Mesenchymal stem cell (in vitro differentiated cells and primary cell): ENCODE data around the gene GPR15.
"Not testable (repeated sequence)": the region's sequence is repeated elsewhere in the genome, so short reads cannot be mapped to it uniquely, and the experiment has no call there.

Experiments used
- DNase-seq: peaks from one replicate; pipeline ENCODE4 v3.0.0-alpha.2; 2013
- H2AFZ ChIP-seq: one replicate; pipeline ENCODE4 v1.6.1; 2013; ENCODE audit warnings: low read depth, mild to moderate bottlenecking, control low read depth, inconsistent platforms, low read length, moderate library complexity
- H2AK5ac ChIP-seq: 2 replicates; pipeline ENCODE4 v1.6.1; 2013; ENCODE audit warnings: low read length, moderate library complexity, mild to moderate bottlenecking, inconsistent platforms; ENCODE audit not compliant: severe bottlenecking
- H2BK120ac ChIP-seq: one replicate; pipeline ENCODE4 v1.6.1; 2013; ENCODE audit warnings: low read depth, mild to moderate bottlenecking, inconsistent platforms, low read length, moderate library complexity
- H2BK12ac ChIP-seq, 2 experiments: one replicate each; pipeline ENCODE4 v1.6.1; 2013; ENCODE audit warnings: inconsistent platforms in 2 of 2, low read length in 2 of 2, mild to moderate bottlenecking in 2 of 2, moderate library complexity in 2 of 2, control low read depth in 1 of 2
- H2BK15ac ChIP-seq: one replicate; pipeline ENCODE4 v1.6.1; 2013; ENCODE audit warnings: mild to moderate bottlenecking, low read depth, inconsistent platforms; ENCODE audit not compliant: poor library complexity, severe bottlenecking
- H2BK5ac ChIP-seq: 2 replicates; pipeline ENCODE4 v1.6.1; 2013; ENCODE audit warnings: low read depth, mild to moderate bottlenecking, low read length, control low read depth, inconsistent platforms; ENCODE audit not compliant: poor library complexity, severe bottlenecking
- H3K14ac ChIP-seq, 2 experiments: one replicate each; pipeline ENCODE4 v1.6.1; 2013; ENCODE audit warnings: inconsistent platforms in 2 of 2, low read length in 2 of 2, control low read depth in 1 of 2, mild to moderate bottlenecking in 1 of 2, moderate library complexity in 1 of 2
- H3K18ac ChIP-seq, 2 experiments: one replicate each; pipeline ENCODE4 v1.6.1; 2013; ENCODE audit warnings: inconsistent platforms in 2 of 2, low read length in 2 of 2, control low read depth in 1 of 2, low read depth in 1 of 2, mild to moderate bottlenecking in 1 of 2
- H3K23ac ChIP-seq, 2 experiments: one replicate each; pipeline ENCODE4 v1.6.1; 2013; ENCODE audit warnings: inconsistent platforms in 2 of 2, low read length in 2 of 2, mild to moderate bottlenecking in 2 of 2, moderate library complexity in 2 of 2, control low read depth in 1 of 2
- H3K27ac ChIP-seq: 2 replicates; pipeline ENCODE4 v1.5.1; 2013; ENCODE audit warnings: mild to moderate bottlenecking, moderate library complexity, low read length, control low read depth, inconsistent platforms; ENCODE audit not compliant: poor library complexity, severe bottlenecking
- H3K27me3 ChIP-seq, 2 experiments: 2 replicates each; pipeline versions ENCODE4 v1.6.1 to v1.7.0; 2013; ENCODE audit warnings: low read length in 2 of 2, mild to moderate bottlenecking in 2 of 2, moderate library complexity in 2 of 2, control low read depth in 1 of 2, inconsistent platforms in 1 of 2; ENCODE audit not compliant: control insufficient read depth in 1 of 2, insufficient read depth in 1 of 2
- H3K36me3 ChIP-seq, 2 experiments: 2 replicates each; pipeline versions ENCODE4 v1.6.1 to v1.7.0; 2013; ENCODE audit warnings: low read length in 2 of 2, control low read depth in 1 of 2, inconsistent platforms in 1 of 2, low read depth in 1 of 2, mild to moderate bottlenecking in 1 of 2; ENCODE audit not compliant: insufficient read depth in 2 of 2, control insufficient read depth in 1 of 2
- H3K4ac ChIP-seq, 2 experiments: one replicate each; pipeline ENCODE4 v1.6.1; 2013; ENCODE audit warnings: inconsistent platforms in 2 of 2, low read length in 2 of 2, mild to moderate bottlenecking in 2 of 2, moderate library complexity in 2 of 2, control low read depth in 1 of 2, low read depth in 1 of 2
- H3K4me1 ChIP-seq: 2 replicates; pipeline ENCODE4 v1.6.1; 2013; ENCODE audit warnings: low read depth, low read length, control low read depth; ENCODE audit not compliant: control insufficient read depth, insufficient read depth
- H3K4me2 ChIP-seq: 2 replicates; pipeline ENCODE4 v1.6.1; 2013; ENCODE audit warnings: low read length, mild to moderate bottlenecking, inconsistent platforms; ENCODE audit not compliant: poor library complexity, severe bottlenecking
- H3K4me3 ChIP-seq, 2 experiments: 2 replicates each; pipeline versions ENCODE4 v1.5.1 to v1.7.0; 2013; ENCODE audit warnings: low read length in 2 of 2, mild to moderate bottlenecking in 2 of 2, control low read depth in 1 of 2, low read depth in 1 of 2; ENCODE audit not compliant: insufficient read depth in 1 of 2
- H3K79me1 ChIP-seq: replicated peaks from 2 replicates; pipeline ENCODE4 v1.6.1; 2013; ENCODE audit warnings: mild to moderate bottlenecking, control low read depth, low read length, inconsistent platforms; ENCODE audit not compliant: poor library complexity, severe bottlenecking
- H3K9ac ChIP-seq: 2 replicates; pipeline ENCODE4 v1.7.0; 2013; ENCODE audit warnings: mild to moderate bottlenecking, low read length, moderate library complexity
- H3K9me3 ChIP-seq: 2 replicates; pipeline ENCODE4 v1.7.0; 2013; ENCODE audit warnings: mild to moderate bottlenecking, low read length; ENCODE audit not compliant: control insufficient read depth
- H4K8ac ChIP-seq: one replicate; pipeline ENCODE4 v1.6.1; 2013; ENCODE audit warnings: inconsistent platforms, mild to moderate bottlenecking, low read length, moderate library complexity
- H4K91ac ChIP-seq: one replicate; pipeline ENCODE4 v1.6.1; 2013; ENCODE audit warnings: mild to moderate bottlenecking, low read length, inconsistent platforms
- WGBS: methylation state at CpG from one replicate; pipeline ENCODE4 v1.1.7; 2013; ENCODE audit warnings: mixed read lengths; 5-methylcytosine and 5-hydroxymethylcytosine counted together

GPR15 gene

GRCh38 chr3:98556164-98557130 is 24.7 kb downstream of the GPR15 start:
- Histone ChIP-seq H4K8ac (no peak overlapping the region), H3K4ac (no peak overlapping the region)
- WGBS = 87% methylated on average over 5 of the region's 7 CpGs

GRCh38 chr3:98557324-98558010 is 25.7 kb downstream of the GPR15 start:
- 72% methylated on average over 2 of the region's 4 CpGs for WGBS
- Histone ChIP-seq H3K23ac (no peak overlapping the region), H2BK12ac (no peak overlapping the region), H3K79me1 (no peaks in the 10 kb centered on the region), H3K4me1 (no peaks in the 10 kb centered on the region), H3K4me3 (no peak overlapping the region), H3K27me3 (peaks cover 4 to 15% of the 10 kb centered on the region in 2 experiments), H3K4me2 (no peak overlapping the region), H3K9me3 (no peaks in the 10 kb centered on the region), H4K91ac (no peak overlapping the region), H3K18ac (no peak overlapping the region), H2AK5ac (no peak overlapping the region), H3K9ac (no peak overlapping the region), H2AFZ (no peak overlapping the region), H3K4ac (no peak overlapping the region), H3K27ac (no peak overlapping the region), H3K36me3 (no peaks in the 10 kb centered on the region), H2BK5ac (no peak overlapping the region), H3K14ac (no peak overlapping the region), H4K8ac (no peak overlapping the region), H2BK15ac (no peak overlapping the region), H2BK120ac (no peak overlapping the region)
- DNase-seq = no peak

More at GRCh38 chr3:98556164-98557130, 24.7 kb downstream of the GPR15 start:
- Histone ChIP-seq H3K79me1 (no peaks in the 10 kb centered on the region), H3K9me3 (no peaks in the 10 kb centered on the region), H2AFZ (no peak overlapping the region), H3K23ac (no peak overlapping the region), H4K91ac (no peak overlapping the region), H3K27ac (no peak overlapping the region), H3K36me3 (no peaks in the 10 kb centered on the region), H2BK12ac (no peak overlapping the region), H2BK5ac (no peak overlapping the region), H2BK15ac (no peak overlapping the region), H2BK120ac (no peak overlapping the region), H3K4me3 (no peak overlapping the region), H3K27me3 (peaks cover 4 to 17% of the 10 kb centered on the region in 2 experiments), H3K4me1 (no peaks in the 10 kb centered on the region), H3K9ac (no peak overlapping the region), H3K4me2 (no peak overlapping the region), H3K14ac (no peak overlapping the region), H2AK5ac (no peak overlapping the region), H3K18ac (no peak overlapping the region)
- peak; percentile 52 for DNase-seq

DNA sequence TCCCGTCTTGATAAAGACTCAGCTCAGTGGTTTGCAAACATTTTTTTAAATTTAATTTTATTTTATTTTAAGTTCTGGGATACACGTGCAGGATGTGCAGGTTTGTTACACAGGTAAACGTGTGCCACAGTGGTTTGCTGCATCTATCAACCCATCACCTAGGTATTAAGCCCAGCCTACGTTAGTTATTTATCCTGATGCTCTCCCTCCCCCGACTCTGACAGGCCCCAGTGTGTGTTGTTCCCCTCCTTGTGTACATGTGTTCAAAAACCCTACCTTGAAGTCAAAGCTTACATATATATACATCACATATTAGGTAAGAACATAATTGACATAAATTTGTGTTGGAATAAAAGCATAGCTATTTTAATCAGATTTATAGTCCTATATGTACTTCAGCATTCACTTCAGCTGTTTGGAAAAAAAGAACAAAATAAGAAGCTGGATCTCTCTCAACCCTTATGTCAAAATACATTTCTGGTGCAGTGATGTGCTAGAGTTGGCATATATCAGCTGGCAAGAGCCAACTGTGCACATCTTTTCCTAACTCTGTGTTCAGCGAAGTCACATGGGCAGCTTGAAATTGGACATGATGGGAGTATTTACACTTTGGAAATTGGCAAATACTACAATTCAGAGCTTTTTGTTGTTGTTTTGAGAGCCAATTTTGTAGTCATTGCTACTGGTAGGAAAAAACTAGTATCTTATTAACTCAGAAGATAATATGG is 26.5 kb downstream of the GPR15 start:
- Histone ChIP-seq H2AK5ac (no peak overlapping the region), H2AFZ (no peak overlapping the region), H4K8ac (no peak overlapping the region), H3K79me1 (no peaks in the 10 kb centered on the region), H2BK5ac (no peak overlapping the region), H3K27me3 (peaks cover 4 to 11% of the 10 kb centered on the region in 2 experiments), H2BK15ac (no peak overlapping the region), H3K23ac (no peak overlapping the region), H3K4ac (no peak overlapping the region), H2BK120ac (no peak overlapping the region), H3K14ac (no peak overlapping the region), H3K18ac (no peak overlapping the region), H3K27ac (no peak overlapping the region), H2BK12ac (no peak overlapping the region), H3K4me2 (no peak overlapping the region), H3K4me3 (no peak overlapping the region), H3K4me1 (no peaks in the 10 kb centered on the region), H4K91ac (no peak overlapping the region), H3K9ac (no peak overlapping the region), H3K9me3 (no peaks in the 10 kb centered on the region), H3K36me3 (no peaks in the 10 kb centered on the region)
- WGBS = 89% methylated on average over 4 of the region's 6 CpGs
- no peak for DNase-seq

- H2BK12ac ChIP-seq, H4K91ac ChIP-seq, H3K4ac ChIP-seq, H3K4me1 ChIP-seq, H2BK120ac ChIP-seq, H3K36me3 ChIP-seq, H3K9me3 ChIP-seq, H3K9ac ChIP-seq, H2AFZ ChIP-seq, H3K27ac ChIP-seq, H4K8ac ChIP-seq, H3K23ac ChIP-seq, H3K18ac ChIP-seq, H3K4me3 ChIP-seq, H3K4me2 ChIP-seq, H2AK5ac ChIP-seq, H2BK15ac ChIP-seq, H2BK5ac ChIP-seq, H3K79me1 ChIP-seq, DNase-seq, H3K14ac ChIP-seq: not testable (repeated sequence)
- H3K27me3 ChIP-seq = peaks cover 4 to 11% of the 10 kb centered on the region in 2 experiments
- whole genome bisulfite sequencing = 100% methylated on average over 2 of the region's 2 CpGs
Observed at GRCh38 chr3:98559769-98560168, 28.0 kb downstream of the GPR15 start.
